HepG2 (cell line): Measurements from ENCODE around the gene AGRP. TPM values are rescaled to one million over a fixed set of nuclear protein-coding genes. Genes with fewer than 3 reads are reported as not detected.

ENCODE experiments used
- ATAC-seq: fragments of 200-7000 bp; cut with Tn5 transposase; 3 replicates; pipeline ENCODE4 v1.9.1; 2020; ENCODE audit warnings: mild to moderate bottlenecking, moderate library complexity
- BruUV-seq: library from RNA; stranded (reverse); fragments of 400-500 nt; replicated peaks from 2 replicates; lab custom pipeline; 2021; lab: Mats Ljungman, UMichigan
- CTCF ChIA-PET: fragments of 300-600 bp; formaldehyde crosslinking; extraction: SDS; loops from one replicate; lab custom pipeline; 2021; ENCODE audit warnings: low total read pairs, inconsistent platforms, low intra/inter-chr PET ratio; lab: Yijun Ruan, JAX
- POLR2A ChIA-PET: fragments of 350-600 bp; sonication (Branson Sonifier 250); formaldehyde crosslinking; loops from one replicate; lab custom pipeline; 2020; ENCODE audit warnings: antibody characterized with exemption, inconsistent platforms; lab: Yijun Ruan, JAX
- DNase-seq: peaks from one replicate; pipeline ENCODE4 v3.0.0-alpha.2; 2015; ENCODE audit warnings: low spot score
- FAIRE-seq: peaks from 3 replicates; lab custom pipeline; 2011; peaks lifted over from hg19 to GRCh38; lab: Jason Lieb, UNC
- H2AFZ ChIP-seq: one replicate; pipeline ENCODE4 v1.6.1; 2011; ENCODE audit warnings: low read length, inconsistent platforms
- H3K27ac ChIP-seq: fragments of 300-600 bp; 3 replicates; pipeline ENCODE4 v1.8.0; 2011; ENCODE audit warnings: mixed run types, mild to moderate bottlenecking, mixed read lengths, low read length, inconsistent platforms; ENCODE audit not compliant: insufficient read depth; ENCODE audit errors: extremely low read length
- H3K27me3 ChIP-seq, 2 experiments: fragments of 200-600 bp in 1 of 2; 2 replicates in 1 of 2; 3 replicates in 1 of 2; pipeline versions ENCODE4 v1.6.0 to v1.8.0; 2011; ENCODE audit warnings: low read length in 2 of 2, mild to moderate bottlenecking in 2 of 2, moderate library complexity in 2 of 2, inconsistent platforms in 1 of 2; ENCODE audit not compliant: insufficient read depth in 2 of 2, control insufficient read depth in 1 of 2
- H3K36me3 ChIP-seq, 2 experiments: fragments of 200-600 bp in 1 of 2; replicated peaks in 1 of 2; 2 replicates in 1 of 2; 3 replicates in 1 of 2; pipeline versions ENCODE4 v1.5.1 to v1.8.0; 2011; ENCODE audit warnings: low read length in 2 of 2, inconsistent platforms in 1 of 2; ENCODE audit not compliant: insufficient read depth in 2 of 2, control insufficient read depth in 1 of 2
- H3K4me1 ChIP-seq: 2 replicates; pipeline ENCODE4 v1.5.1; 2012; ENCODE audit warnings: low read length, inconsistent platforms; ENCODE audit not compliant: insufficient read depth
- H3K4me2 ChIP-seq: 2 replicates; pipeline ENCODE4 v1.6.0; 2011; ENCODE audit warnings: low read depth, low read length, inconsistent platforms
- H3K4me3 ChIP-seq, 3 experiments: fragments of 200-600 bp in 1 of 3; sonication (generic), shearing (Covaris generic) in 1 of 3; replicated peaks in 1 of 3; 2 replicates each; pipeline ENCODE4 v1.5.1; 2011 to 2016; ENCODE audit warnings: low read length in 3 of 3, inconsistent platforms in 2 of 3, low read depth in 2 of 3, mild to moderate bottlenecking in 2 of 3, control low read depth in 1 of 3, mixed read lengths in 1 of 3; ENCODE audit not compliant: insufficient read depth in 1 of 3
- H3K79me2 ChIP-seq: one replicate; pipeline ENCODE4 v1.6.1; 2011; ENCODE audit warnings: low read length, inconsistent platforms; ENCODE audit not compliant: insufficient read depth
- H3K9ac ChIP-seq: 2 replicates; pipeline ENCODE4 v1.6.0; 2011; ENCODE audit warnings: mild to moderate bottlenecking, low read depth, low read length, inconsistent platforms; ENCODE audit not compliant: insufficient read depth
- H3K9me3 ChIP-seq: 2 replicates; pipeline ENCODE4 v1.5.1; 2012; ENCODE audit warnings: mild to moderate bottlenecking, low read length
- H4K20me1 ChIP-seq: 2 replicates; pipeline ENCODE4 v1.6.0; 2011; ENCODE audit warnings: inconsistent platforms, mild to moderate bottlenecking, low read length, moderate library complexity; ENCODE audit not compliant: insufficient read depth
- GABPA ChIP-seq, 2 experiments: IDR thresholded peaks; 2 replicates each; pipeline ENCODE4 v1.6.1; 2011 to 2016; ENCODE audit warnings: low read depth in 2 of 2, low read length in 1 of 2, missing biosample characterization in 1 of 2, missing genetic modification characterization in 1 of 2
- IRX3 ChIP-seq: sonication (generic); formaldehyde crosslinking; IDR thresholded peaks from 2 replicates; pipeline ENCODE4 v1.8.1; 2023; ENCODE audit warnings: mild to moderate bottlenecking, low read depth, missing genetic modification reagents, borderline replicate concordance
- KAT7 ChIP-seq: IDR thresholded peaks from 2 replicates; pipeline ENCODE4 v1.6.1; 2018; ENCODE audit warnings: borderline replicate concordance, missing compliant biosample characterization
- PHF5A ChIP-seq: IDR thresholded peaks from one replicate; pipeline ENCODE4 v1.6.1; 2018; ENCODE audit warnings: low read depth, missing genetic modification reagents; ENCODE audit not compliant: unreplicated experiment
- SNAI1 ChIP-seq: sonication (generic); formaldehyde crosslinking; IDR thresholded peaks from 2 replicates; pipeline ENCODE4 v1.5.0; 2020; ENCODE audit warnings: mild to moderate bottlenecking, missing genetic modification reagents, borderline replicate concordance
- THAP11 ChIP-seq: IDR thresholded peaks from 2 replicates; pipeline ENCODE4 v1.6.1; 2016; ENCODE audit warnings: missing biosample characterization, missing genetic modification reagents
- ZBTB3 ChIP-seq: sonication (generic); formaldehyde crosslinking; IDR thresholded peaks from 2 replicates; pipeline ENCODE4 v1.4.0; 2020; ENCODE audit warnings: low read depth, mild to moderate bottlenecking, moderate library complexity, missing genetic modification reagents, borderline replicate concordance
- ZFP36L2 ChIP-seq: sonication (generic); formaldehyde crosslinking; IDR thresholded peaks from 2 replicates; pipeline ENCODE4 v1.4.0; 2020; ENCODE audit warnings: missing genetic modification reagents
- ZNF10 ChIP-seq: sonication (generic); formaldehyde crosslinking; IDR thresholded peaks from 2 replicates; pipeline ENCODE4 v1.4.0; 2020; ENCODE audit warnings: mild to moderate bottlenecking, low read depth, missing genetic modification reagents, borderline replicate concordance
- ZNF589 ChIP-seq: sonication (generic); formaldehyde crosslinking; conservative IDR thresholded peaks from 2 replicates; pipeline ENCODE4 v1.8.0; 2022; ENCODE audit warnings: mild to moderate bottlenecking, moderate library complexity, missing genetic modification reagents
- ZNF629 ChIP-seq: sonication (generic); formaldehyde crosslinking; conservative IDR thresholded peaks from 2 replicates; pipeline ENCODE4 v1.5.0; 2020; ENCODE audit warnings: missing genetic modification reagents
- ZSCAN22 ChIP-seq: sonication (generic); formaldehyde crosslinking; IDR thresholded peaks from 2 replicates; pipeline ENCODE4 v1.4.0; 2020; ENCODE audit warnings: mild to moderate bottlenecking, missing genetic modification reagents
- WGBS: methylation state at CpG from one replicate; pipeline ENCODE4 v1.1.6; 2017; ENCODE audit warnings: low lambda C conversion rate; 5-methylcytosine and 5-hydroxymethylcytosine counted together
- in situ Hi-C: cut with HindIII; loops from 2 replicates; pipeline ENCODE4 v1.10.0; 2017; ENCODE audit warnings: low pct_unique_long_range_greater_than_20kb; ENCODE audit not compliant: extremely low pct_ligation_motif_present
- intact Hi-C: fragments of 100-400 bp; cut with micrococcal nuclease; formaldehyde crosslinking; loops from one replicate; pipeline ENCODE4 v1.10.0; 2022; ENCODE audit not compliant: unreplicated experiment
- polyA plus RNA-seq, 8 experiments: library from polyadenylated mRNA; depleted of rRNA in 3 of 8; stranded (reverse) in 7 of 8; unstranded in 1 of 8; fragments of >200 nt; fragmentation: Illumina TruSeq in 4 of 8; extraction: Trizol in 4 of 8; gene quantifications; 2 replicates each; pipeline versions ENCODE4 v1.2.1 to v1.2.3, GENCODE V29; 2011 to 2016; ENCODE audit warnings: low read depth in 4 of 8, missing spikeins in 1 of 8, mixed read lengths in 1 of 8; ENCODE audit not compliant: insufficient read depth in 1 of 8
- total RNA-seq, 5 experiments: library from RNA; depleted of rRNA; stranded (reverse); fragments of >200 nt; fragmentation: Illumina TruSeq; extraction: Trizol; gene quantifications; 2 replicates each; pipeline ENCODE4 v1.2.3, GENCODE V29; 2016; ENCODE audit warnings: low read depth in 1 of 5

AGRP gene
- total and polyA plus RNA-seq, 2 of the 13 experiments (the other 11 are each of a cell fraction or from before 2014, with no cell fraction given), result not detected

- FAIRE-seq, result no peak
- 79% methylated on average over 5 of the region's 5 CpGs for WGBS
- Histone ChIP-seq H3K9me3 (no peaks in the 10 kb centered on the region), H2AFZ (no peak overlapping the region), H3K27ac (no peak overlapping the region), H3K9ac (no peak overlapping the region), H3K36me3 (peaks cover 4 to 13% of the 10 kb centered on the region in 2 experiments; a peak in 3 of 5 replicates), H4K20me1 (peaks cover 7% of the 10 kb centered on the region; the same call in 1 of the 2 replicates)
- no peak for DNase-seq
- no peak for ATAC-seq
- TF ChIP-seq IRX3 (CRISPR knock-in tag) (no peak), ZNF589 (CRISPR knock-in tag) (no peak), ZFP36L2 (no peak)
- TF ChIP-seq, all 625 proteins: peak for 0
- Histone ChIP-seq H3K4me1 (peaks cover 27% of the 10 kb centered on the region), H3K79me2 (peaks cover 8% of the 10 kb centered on the region), H3K27me3 (no peaks in the 10 kb centered on the region), H3K4me2 (no peak overlapping the region), H3K4me3 (no peak overlapping the region)
- no TSS peak for BruUV-seq
- intact Hi-C loops (no loop called here), in situ Hi-C loops (no loop called here)
- POLR2A ChIA-PET, result interaction anchor here (0.5 to 1.0 kb wide), 2 partner anchors 16 to 334 kb away, joined by 3 read pairs; no protein-coding TSS in a partner anchor
- CTCF ChIA-PET, result no interaction called here
Observed at GRCh38 chr16:67462279-67462655, 21.1 kb downstream of the AGRP start.

- peaks cover 27% of the 10 kb centered on the region for H3K4me1 ChIP-seq
- 94% methylated on average over 8 of the region's 8 CpGs for whole genome bisulfite sequencing
- intact Hi-C loops (no loop called here), in situ Hi-C loops (no loop called here)
- FAIRE-seq, result no peak
- no peak overlapping the region for H3K9ac ChIP-seq
- TF ChIP-seq ZNF10 (no peak), GABPA (IDR thresholded peaks at IDR 0.05; ENCODE audit: low read depth, low read length) (0 out of 2 replicates have a peak, but pooled peaks have one; percentile 7), GABPA (CRISPR knock-in tag; IDR thresholded peaks at IDR 0.05; ENCODE audit: low read depth) (no peak), ZNF629 (CRISPR knock-in tag) (no peak), THAP11 (CRISPR knock-in tag) (no peak), SNAI1 (CRISPR knock-in tag) (no peak), KAT7 (CRISPR knock-in tag) (no peak), PHF5A (CRISPR knock-in tag) (no peak), ZSCAN22 (CRISPR knock-in tag) (no peak), ZBTB3 (no peak)
- H3K36me3 ChIP-seq, result peaks cover 4 to 13% of the 10 kb centered on the region in 2 experiments; a peak in 3 of 5 replicates
- ChIA-PET CTCF (no interaction called here), POLR2A (no interaction called here)
- BruUV-seq, result no TSS peak
- no peaks in the 10 kb centered on the region for H3K27me3 ChIP-seq
- no peak for ATAC-seq
- H3K79me2 ChIP-seq, result peaks cover 8% of the 10 kb centered on the region
- H3K4me2 ChIP-seq, result no peak overlapping the region
- H3K9me3 ChIP-seq, result no peaks in the 10 kb centered on the region
- H3K4me3 ChIP-seq, result no peak overlapping the region
- DNase-seq, result no peak
- no peak overlapping the region for H3K27ac ChIP-seq
- no peak overlapping the region for H2AFZ ChIP-seq
- H4K20me1 ChIP-seq, result peaks cover 7% of the 10 kb centered on the region; the same call in 1 of the 2 replicates
Observed at GRCh38 chr16:67461600-67462278, 21.6 kb downstream of the AGRP start.
